HS-27A (cell line): ENCODE measurements around the gene BRWD1.

Experiments used
- DNase-seq: peaks from one replicate; pipeline ENCODE4 v3.0.0-alpha.2; 2012; ENCODE audit warnings: low read depth, missing footprints

The BRWD1 gene

DNA sequence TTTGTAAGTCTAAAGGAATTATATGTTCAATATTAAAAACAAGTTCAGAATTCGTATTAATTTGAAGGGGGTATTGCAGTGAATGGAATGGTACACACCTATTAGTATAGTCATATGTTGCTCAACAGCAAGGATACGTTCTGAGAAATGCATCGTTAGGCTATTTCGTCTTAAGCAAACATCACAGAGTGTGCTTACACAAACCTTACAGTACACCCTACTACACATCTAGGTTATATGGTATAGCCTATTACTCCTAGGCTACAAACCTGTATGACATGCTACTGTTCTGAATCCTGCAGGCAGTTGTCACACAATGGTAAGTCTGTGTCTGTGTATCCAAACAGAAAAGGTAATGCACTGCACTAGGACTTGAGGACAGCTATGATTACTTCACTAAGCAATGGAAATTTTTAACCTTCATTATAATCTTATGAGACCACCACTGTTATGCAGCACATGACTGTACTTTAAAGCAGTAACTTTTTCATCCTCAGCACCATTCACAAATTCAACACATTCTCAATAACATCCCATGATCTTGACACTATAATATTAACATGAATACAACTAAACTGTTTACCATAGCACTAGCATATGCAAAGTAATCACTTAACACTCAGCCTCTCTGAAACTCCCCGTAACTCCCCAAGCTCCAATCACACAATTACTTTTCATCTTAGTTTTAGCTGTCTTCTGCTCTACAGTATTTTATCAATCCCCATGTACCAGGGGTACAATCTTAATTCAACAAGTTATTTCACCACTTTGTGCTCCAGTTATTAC, 115.8 kb downstream of the BRWD1 start:
- no peak for DNase-seq

DNA sequence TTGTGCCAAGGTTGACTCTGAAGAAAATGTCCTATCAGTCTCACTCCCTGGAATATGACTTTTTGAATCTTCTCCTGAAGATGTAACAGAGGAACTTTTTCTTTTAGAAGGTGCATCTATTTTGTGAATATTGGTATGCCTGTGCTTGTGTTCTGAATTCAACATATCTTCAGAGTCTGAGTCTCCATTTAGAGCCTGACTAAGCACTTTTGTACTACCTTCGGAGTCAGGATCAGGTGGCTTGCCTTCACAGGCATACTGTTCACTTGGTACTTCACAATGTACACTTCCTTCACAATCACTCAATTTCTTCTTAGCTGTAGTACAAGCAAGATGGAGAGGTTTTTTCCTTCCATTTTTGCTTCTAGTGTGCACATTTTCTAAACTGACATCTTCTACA, 116.6 kb downstream of the BRWD1 start:
- DNase-seq = no peak

DNA sequence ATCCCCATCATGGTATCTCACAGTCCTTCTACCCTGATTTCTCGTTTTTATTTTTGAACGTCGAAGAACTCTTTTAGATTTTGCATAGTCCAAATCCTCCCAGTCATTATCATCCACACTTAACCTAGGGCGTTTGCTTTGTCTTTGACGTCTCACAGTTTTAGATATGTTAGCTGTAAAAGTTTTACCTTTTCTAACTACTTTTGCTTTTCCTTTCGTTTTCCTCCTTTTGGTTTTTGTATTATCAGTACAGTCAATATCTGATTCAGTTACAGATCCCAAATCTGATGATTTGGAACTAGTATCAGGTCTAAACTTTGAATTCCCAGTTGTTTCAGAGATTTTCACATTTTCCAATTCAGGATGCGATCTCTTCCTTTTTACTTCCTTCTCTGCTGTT, 117.1 kb downstream of the BRWD1 start:
- no peak for DNase-seq

DNA sequence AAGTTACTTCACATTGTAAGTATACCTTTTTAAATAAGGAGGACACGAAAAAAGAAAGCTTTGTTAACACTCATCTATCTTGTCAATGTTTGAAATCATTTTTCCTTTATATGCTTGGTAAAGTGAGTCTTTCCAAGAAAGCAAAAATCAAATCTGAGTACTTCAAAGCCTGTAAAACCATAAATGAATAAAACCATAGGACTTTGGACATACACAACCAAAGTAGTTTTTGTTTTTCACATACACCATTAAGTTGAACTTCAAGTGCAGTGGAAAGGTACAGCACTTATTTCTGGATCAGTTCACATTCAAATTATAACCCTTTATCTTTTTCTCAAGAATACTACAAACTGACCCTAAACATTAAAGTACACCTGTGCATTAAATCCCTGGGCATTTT, 120.1 kb downstream of the BRWD1 start:
- no peak for DNase-seq

DNA sequence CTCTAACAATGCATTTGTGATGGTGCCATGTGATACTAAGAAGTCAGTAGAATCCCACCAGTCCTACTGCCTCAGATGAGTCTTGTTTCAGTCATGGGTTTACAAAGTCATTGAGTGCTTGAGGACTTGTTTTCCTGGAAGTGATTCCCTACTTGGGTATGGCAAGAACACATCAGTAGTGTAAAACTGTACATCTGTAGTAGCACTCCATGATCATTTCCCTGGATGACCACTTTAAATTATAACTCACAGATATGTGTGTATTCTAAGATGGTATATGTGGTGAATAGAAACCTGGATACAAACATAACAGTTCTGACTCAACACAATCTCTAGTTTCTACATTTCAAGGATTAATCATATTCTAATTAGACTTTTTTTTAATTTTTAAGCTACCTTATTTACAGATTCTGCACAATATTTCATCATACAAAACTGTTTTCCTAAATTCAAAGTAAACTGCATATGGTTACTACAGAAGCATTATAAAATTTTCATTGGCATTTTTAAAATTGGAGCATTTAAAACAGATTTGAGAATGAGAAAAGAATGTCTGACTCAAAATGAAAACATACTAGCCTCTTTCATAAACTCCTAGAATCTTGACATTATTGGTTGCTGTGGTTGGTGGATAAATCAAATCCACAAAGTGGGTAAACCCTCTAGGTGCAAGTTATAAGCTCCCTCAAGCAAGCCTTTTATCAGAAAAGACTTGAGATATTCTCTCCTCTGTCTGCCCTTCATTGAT, 123.4 kb downstream of the BRWD1 start:
- no peak for DNase-seq

DNA sequence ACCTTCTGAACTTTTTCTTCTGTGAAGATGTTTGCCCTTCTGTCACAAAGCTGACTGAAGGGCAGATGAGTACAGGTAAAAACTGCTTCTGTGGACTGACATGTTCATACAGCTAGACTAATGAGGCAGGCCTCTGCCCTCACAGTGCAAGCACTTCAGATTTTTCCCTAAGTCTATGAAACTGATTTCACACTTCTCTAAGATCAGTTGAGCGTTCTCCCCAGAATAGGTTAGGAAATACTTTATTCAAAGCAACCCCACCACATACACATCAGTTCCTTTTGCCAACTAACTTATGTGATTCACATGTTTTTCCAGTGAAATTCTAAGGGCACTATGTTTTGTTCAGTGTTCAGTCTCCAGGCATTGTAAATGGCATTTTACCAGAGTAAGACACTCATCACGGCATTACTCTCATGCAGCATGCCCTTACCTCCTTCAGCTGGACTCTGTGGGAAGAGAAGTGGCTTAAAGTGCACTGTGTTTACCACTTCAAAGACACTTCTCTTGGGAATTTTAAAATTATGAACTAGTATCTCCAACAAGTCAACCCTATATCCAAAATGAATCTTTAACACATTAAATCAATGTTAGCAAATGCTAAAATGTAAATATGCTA, 124.8 kb downstream of the BRWD1 start:
- DNase-seq = no peak

DNA sequence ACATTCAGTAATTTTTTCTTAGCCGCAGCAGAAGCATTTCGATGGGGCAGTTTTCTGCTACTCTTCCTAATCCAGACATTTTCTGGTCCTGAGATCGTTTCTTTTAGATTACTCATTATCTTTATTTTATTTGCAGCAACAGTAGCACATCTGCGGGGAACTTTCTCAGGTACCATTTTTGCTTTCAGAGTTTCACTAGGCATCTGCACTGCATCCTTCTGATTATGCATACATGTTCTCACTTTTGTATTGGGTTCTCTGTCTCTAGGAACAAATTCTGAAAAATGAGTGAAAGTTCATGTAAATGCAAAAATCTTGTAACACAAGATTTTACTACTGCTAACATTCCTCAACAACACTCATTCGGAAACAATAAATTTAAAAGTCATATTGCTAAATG, 126.3 kb downstream of the BRWD1 start:
- DNase-seq = no peak

DNA sequence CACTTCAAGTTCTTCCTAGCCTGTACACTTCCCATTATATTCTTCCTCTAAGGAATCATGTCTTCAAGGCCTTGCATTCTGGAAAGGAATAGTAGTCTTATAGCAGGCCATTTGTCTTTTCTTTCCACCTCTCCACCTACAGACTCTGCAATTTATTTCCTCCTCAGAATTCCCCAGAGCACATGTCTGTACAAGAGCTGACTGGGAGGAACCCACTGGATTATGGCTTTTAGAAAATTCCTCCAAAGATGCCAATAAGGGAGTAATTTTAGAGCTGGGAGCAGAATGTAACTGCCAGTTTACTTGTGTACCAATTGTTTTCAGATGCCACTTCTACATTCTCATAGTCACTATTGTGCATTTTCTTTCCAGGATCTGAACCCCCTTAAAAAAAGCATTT, 126.8 kb downstream of the BRWD1 start:
- no peak for DNase-seq

DNA sequence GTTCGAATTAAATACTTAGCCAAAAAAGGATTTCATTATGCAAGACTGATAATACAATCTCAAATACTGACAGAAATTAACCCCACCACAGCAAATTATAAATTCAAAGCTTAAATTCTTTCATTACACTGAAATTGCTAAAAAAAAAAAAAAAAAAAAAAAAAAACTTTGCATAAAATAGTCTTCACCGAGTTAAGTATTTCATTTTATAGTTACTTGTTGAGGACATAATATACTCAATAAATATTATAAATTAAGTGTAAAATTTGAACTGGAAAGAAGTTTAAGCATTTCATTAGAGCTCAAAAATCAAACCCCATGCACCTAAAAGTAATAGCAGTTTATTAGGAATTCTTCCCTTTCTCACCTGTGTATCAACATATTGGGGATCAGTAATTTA, 128.3 kb downstream of the BRWD1 start:
- DNase-seq = no peak

DNA sequence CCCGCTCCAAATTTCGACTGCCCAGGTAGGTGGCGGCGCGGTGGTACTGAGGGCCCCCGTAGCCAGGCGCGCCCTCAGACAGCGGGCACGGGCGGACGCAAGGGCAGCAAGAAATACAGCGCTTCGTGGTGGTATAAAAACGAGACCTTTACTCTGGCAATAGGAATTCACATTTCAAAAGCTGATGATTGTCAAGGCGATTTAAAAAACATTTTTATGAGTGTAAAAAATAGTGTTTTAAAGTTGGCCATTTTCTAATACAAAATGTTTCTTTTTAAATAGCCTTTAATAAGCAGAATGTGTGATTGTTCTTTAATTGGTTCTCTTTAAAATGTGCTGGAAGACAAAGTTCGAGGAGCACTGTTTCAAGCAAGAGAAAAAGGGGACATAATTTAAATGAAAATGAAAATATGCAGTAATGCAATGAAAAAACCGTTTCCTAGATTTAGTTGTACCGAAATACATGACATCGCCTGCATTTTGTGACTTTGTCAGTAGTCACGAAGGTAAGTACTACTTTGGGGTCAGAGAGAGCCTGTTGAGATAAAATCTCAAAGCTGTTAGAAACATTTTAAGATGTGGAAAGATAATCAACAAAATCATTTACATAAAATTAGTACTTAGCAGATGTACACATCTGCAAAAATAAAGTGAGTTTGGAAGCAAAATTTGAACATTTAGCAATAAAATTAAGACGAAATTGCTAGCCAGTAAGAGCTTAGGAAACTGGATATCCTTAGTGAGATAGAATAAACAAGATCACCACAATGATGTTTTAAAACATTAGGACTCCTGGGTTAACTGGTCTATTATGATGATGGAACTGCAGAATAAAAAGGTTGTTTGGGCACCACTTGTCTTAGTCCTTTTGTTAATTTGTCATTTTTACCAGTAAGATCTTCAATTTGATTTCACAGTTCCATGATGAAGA, 129.1 kb downstream of the BRWD1 start:
- no peak for DNase-seq

DNA sequence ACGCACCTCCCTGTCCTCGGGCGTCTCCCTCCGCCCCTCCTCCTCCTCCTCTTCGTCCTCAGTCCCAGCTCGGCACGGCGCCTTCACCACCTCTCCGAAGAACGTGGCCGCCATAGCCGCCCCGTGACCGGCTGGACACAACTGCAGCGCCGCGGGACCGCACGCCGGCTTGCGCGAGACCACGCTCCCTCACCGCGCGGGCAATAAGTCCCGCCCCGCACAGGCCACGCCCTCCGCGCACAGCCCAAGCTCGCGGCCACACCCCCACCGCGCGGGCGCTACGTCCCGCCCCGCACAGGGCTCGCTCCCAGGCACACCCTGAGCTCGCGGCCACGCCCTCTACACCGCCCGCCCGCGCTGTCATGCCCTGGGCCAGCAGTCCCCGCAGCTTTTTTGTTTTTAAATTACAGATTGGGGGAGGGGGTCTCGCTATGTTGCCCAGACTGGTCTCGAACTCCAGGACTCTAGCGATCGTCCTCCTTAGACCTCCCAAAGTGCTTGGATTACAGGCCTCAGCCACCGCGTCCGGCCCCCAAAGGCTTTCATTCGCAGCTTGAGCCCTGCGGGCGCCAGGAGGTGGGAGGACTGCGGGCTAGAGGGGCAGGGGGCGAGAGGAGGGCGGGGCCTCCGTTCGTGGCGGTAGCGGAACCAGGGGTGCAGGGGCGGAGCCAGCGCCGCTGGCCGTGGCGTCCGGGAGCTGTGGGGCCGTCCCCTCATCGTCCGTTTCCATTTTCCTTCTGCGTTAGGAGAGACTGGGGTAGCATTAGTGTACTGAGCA, 130.0 kb downstream of the BRWD1 start, which contains the start of gene PSMG1:
Gene PSMG1 (minus strand): TSS at position 180 of the 778 bp plus-strand sequence. CDS start 66 bp downstream, at position 114.
- DNase-seq = peak; percentile 87

DNA sequence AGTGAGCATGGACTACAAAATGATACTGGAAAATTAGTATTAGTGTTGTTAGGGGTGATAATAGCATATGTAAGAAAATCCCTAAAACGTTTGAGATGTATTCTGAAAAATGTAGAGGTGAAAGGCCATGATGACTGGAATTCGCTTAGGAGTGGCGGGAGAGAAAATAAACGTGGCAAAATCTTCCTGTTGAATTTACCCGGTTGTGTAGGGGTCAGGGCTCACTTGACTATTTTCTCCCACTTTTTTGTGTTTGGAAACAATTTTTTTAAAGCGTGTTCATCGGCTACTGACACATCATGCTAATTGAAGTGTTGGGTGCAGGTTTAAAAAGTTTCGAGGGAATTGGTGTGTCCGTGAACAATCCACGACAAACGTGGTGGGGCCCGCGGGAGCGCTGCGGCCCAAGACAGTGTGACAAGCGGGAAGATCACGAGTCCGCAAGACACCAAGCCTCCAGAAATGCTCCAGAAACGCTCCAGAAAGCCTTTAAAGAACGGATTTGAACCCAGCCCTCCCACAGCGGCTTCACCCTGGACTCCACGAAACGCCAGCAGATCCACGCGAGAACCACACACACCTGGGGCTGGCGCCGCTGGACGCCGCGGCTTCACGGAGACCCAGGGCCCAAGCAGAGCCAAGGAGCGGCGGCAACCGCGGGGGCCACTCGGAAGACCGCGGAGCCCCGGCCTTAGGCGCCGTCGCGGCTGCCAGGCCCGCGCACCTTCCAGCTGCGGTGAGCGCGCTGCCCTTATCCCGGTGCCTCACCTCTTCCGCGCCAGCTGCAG, 130.8 kb downstream of the BRWD1 start:
- no peak for DNase-seq

DNA sequence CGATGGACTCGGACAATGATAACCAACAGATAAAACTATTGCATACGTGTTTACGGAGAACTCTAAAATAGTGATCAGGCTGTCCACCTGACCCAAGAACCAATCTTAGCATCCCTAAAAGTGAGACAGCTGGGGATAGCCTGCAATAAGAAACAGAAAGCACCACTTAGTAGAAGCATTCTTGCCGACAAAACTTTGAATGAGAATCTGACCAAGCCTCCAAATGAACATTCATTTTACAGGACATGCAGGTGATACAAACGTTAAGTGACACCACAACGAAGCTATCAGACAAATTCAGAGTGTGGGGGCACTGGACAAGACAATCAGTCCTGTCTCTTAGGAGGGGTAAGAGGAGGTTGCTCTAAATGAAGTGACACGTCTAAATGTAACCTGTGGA, 131.4 kb downstream of the BRWD1 start:
- no peak for DNase-seq

DNA sequence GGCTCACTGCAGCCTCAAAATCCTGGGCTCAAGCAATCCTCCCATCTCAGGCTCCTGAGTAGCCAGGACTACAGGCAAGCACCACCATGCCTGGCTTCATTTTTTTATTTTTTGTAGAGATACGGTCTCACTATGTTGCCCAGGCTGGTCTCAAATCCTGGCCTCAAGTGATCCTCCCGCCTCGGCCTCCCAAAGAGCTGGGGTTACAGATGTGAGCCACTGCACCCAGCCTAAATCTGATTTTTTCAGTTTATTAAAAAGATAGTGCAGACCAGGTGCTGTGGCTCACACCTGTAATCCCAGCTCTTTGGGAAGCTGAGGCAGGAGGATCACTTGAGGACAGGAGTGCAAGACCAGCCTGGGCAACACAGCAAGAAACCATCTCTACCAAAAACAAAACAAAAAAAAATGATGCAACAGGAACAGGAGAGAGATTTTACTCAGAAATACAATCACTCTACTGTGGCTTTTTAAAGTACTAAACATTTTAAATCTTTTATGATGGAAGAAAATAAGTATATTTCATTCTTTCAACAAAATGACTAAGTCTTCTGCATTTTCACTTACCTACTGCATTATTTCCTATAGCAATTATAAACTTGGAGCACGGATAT, 132.1 kb downstream of the BRWD1 start:
- DNase-seq = no peak

DNA sequence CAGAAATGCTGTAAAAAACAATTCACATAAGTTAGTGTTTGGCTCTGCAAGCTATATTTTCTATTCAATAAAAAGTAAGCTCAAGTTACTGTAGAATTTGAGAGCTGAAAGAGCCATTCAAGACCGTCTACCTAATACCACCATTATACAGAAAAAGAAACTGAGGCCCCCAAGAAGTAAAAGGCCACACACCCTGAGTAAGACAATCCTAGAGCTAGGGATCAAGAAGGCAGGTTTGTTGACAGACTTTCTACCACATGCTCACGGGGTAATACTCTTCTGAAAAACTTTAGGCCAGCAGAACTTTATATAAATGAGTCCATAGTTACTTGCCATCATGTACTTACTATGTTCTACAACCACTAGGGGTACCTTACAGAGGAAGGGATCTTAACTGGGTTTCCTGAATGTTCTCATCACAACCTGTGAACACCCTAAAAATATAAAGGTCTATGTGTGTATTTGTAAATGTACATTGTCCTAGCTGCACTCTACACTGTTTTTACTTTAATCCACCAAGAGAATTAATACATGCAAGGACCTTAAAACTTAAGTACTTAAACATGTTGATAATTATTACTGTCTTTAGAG, 132.9 kb downstream of the BRWD1 start:
- DNase-seq = no peak

DNA sequence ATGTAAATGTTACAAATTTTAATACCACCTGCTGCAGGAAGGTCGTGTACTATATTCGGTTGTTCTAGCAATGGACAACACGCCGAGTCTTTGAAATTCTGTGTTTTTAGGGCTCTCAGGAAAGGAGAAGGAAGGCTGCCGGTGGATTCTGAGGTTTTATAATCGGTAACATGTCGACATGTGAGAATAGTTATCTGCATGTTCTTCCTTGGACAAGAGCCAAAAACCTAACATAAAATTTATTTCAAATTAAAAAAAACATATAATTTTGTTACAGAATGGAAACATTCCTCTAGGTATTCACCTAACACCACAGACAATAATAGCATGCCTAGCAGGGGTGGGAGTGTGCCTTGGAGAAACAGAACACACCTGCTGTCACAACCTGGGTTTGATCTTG, 135.0 kb downstream of the BRWD1 start:
- DNase-seq = no peak

DNA sequence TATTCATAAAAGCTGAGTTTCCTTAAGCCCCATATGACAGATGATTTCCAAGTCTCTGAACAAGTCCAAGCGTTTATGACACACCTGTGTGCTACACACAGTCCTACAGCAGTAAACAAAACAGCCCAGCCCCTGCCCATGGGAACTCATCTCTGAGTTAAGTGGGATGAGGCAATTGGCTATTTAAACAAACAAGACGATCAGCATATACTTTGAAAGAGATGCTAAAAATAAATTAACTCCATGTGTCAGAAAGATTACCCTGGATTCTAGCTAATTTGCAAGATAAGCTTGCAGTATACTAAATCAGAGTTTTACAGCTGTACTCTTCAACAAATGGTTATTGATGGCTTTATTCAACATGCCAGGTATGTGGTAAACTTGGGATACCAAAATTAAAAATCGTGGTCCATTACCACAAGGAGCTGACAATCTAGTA, 137.1 kb downstream of the BRWD1 start:
- DNase-seq = no peak

DNA sequence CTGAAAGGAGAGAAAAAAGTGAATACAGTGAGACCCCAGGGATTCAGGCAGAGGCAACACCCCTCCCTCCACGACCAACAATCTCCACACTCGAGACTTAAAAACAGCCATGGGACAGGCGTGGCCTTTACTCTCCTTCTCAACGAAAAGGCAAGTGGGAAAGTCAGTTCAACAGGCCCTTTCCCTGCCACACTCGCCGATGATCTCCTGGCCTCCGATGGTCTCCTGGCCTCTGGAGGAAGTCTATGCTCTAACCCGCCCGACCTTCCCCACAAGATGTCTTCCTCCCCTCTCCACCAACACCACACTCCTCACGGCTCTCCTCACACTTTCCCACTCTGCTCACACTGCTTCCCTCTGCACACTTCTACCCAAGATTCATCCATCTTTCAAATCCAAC, 137.8 kb downstream of the BRWD1 start:
- no peak for DNase-seq

DNA sequence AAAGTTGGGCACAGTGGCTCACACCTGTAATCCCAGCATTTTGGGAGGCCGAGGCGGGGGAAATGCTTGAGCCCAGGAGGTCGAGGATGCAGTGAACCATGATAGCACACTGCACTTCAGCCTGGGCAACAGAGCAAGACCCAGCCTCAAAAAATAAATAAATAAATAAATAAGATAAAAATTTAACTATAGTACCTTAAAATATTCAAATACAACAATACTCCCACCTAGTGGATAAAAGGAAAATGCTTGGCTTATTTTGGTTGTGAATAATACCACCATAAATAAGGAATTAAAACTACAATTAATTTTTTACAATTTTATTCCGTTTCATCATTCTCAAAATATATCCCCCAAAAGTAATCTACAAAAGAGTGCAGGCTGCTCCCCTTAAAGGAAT, 138.3 kb downstream of the BRWD1 start:
- no peak for DNase-seq
